Activated CD4-positive, alpha-beta memory T cell treated with anti-CD3 and anti-CD28 coated beads, Interleukin-2, amount 10 ng/mL, durations not matched to agents 7 days and 5 days (primary cell): ENCODE results near the gene PSME3IP1. TPM values are rescaled to one million over a fixed set of nuclear protein-coding genes. Genes with fewer than 3 reads are reported as not detected.
"Not testable (repeated sequence)": the region's sequence is repeated elsewhere in the genome, so short reads cannot be mapped to it uniquely, and the experiment has no call there.

ENCODE experiments used
- CTCF ChIA-PET: fragments of 350-600 bp; sonication (Branson Sonifier 250); formaldehyde crosslinking; loops from one replicate; lab custom pipeline; 2021; ENCODE audit warnings: antibody characterized with exemption, inconsistent platforms; lab: Charles Lee
- POLR2A ChIA-PET: fragments of 350-600 bp; sonication (Branson Sonifier 250); formaldehyde crosslinking; loops from one replicate; lab custom pipeline; 2021; ENCODE audit warnings: antibody characterized with exemption; lab: Charles Lee
- DNase-seq: peaks from one replicate; pipeline ENCODE4 v3.0.0-alpha.2; 2020
- H3K27ac Mint-ChIP-seq: one replicate; pipeline ENCODE4 v1.8.0; 2021; ENCODE audit warnings: mild to moderate bottlenecking, mixed read lengths
- H3K27me3 Mint-ChIP-seq: one replicate; pipeline ENCODE4 v1.8.0; 2021; ENCODE audit warnings: mixed read lengths
- H3K36me3 Mint-ChIP-seq: one replicate; pipeline ENCODE4 v1.8.0; 2021; ENCODE audit warnings: low read depth, mixed read lengths
- H3K4me1 Mint-ChIP-seq: one replicate; pipeline ENCODE4 v1.8.0; 2021; ENCODE audit warnings: mixed read lengths
- H3K4me3 Mint-ChIP-seq: one replicate; pipeline ENCODE4 v1.8.0; 2021; ENCODE audit warnings: mild to moderate bottlenecking, mixed read lengths
- H3K9me3 Mint-ChIP-seq: one replicate; pipeline ENCODE4 v1.8.0; 2021; ENCODE audit warnings: mixed read lengths
- total RNA-seq, 2 experiments: library from RNA; stranded (reverse); gene quantifications; one replicate each; pipeline ENCODE4 v1.2.3, GENCODE V29; 2021

Gene PSME3IP1
- total RNA-seq, 2 experiments from 2014 or later = 112 to 115 TPM

DNA sequence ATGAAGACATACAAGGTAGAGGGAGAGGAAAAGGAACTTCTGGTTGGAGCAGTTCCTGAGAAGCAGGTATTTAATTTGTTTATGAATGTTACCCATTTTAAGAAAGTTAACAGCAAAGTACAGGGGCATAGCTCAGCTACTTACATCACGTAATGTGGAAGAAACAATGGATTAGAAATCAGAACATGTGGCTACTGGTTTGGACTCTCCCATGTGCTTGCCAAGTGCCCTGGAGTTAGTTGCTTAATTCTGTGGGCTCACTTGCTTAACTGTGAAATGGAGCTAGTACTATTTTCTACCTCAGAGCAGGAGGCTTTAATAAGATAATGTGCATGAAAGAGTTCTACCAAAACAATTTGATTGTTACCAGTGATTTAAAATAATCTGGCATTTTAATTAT is 27.6 kb upstream of the PSME3IP1 start:
- H3K36me3 Mint-ChIP-seq = peaks cover 80% of the 10 kb centered on the region
- ChIA-PET POLR2A (no interaction called here), CTCF (interaction anchor here (1.2 kb wide), 1 partner anchor 10 kb away, joined by 3 read pairs; no protein-coding TSS in a partner anchor)
- H3K4me3 Mint-ChIP-seq = no peak overlapping the region
- no peak overlapping the region for H3K27ac Mint-ChIP-seq
- H3K27me3 Mint-ChIP-seq = no peaks in the 10 kb centered on the region
- peaks cover 29% of the 10 kb centered on the region for H3K9me3 Mint-ChIP-seq
- no peaks in the 10 kb centered on the region for H3K4me1 Mint-ChIP-seq
- DNase-seq = no peak

DNA sequence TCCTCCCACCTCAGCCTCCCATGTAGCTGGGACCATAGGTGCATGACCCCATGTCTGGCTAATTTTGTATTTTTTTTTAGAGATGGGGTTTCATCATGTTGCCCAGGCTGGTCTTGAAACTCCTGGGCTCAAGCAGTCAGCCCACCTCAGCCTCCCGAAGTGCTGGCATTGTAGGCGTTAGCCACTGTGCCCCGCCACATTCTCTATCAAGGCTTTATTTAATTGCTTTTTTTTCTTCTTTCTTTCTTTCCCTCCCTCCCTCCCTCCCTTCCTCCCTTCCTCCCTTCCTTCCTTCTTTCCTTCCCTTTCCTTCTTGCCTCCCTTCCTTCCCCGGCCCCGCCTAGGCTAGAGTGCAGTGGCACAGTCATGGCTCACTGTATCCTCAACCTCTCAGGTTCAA is 23.9 kb upstream of the PSME3IP1 start:
- ChIA-PET CTCF (no interaction called here), POLR2A (no interaction called here)
- H3K9me3 Mint-ChIP-seq = peaks cover 4% of the 10 kb centered on the region
- H3K27ac Mint-ChIP-seq = no peak overlapping the region
- H3K4me3 Mint-ChIP-seq = no peak overlapping the region
- no peaks in the 10 kb centered on the region for H3K4me1 Mint-ChIP-seq
- peaks cover 66% of the 10 kb centered on the region for H3K36me3 Mint-ChIP-seq
- no peak for DNase-seq
- no peaks in the 10 kb centered on the region for H3K27me3 Mint-ChIP-seq

DNA sequence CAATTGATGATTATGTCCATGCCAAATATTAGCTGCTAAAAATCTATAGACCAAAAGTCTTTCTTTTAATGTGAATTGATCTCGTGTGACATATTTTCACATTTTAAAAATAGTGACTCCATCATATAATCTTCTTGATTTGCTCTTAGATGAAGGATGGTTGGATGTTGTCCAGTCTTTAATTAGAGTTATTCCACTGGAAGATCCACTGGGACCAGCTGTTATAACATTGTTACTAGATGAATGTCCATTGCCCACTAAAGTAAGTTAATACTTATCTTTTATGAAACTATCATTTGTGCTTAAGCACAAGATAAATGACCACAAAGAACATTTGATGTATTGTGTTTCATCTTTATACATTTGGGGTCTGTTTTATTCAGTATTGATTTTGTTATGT is 23.1 kb upstream of the PSME3IP1 start:
- Mint-ChIP-seq H3K27me3 (no peaks in the 10 kb centered on the region), H3K4me3 (no peak overlapping the region), H3K36me3 (peaks cover 61% of the 10 kb centered on the region), H3K9me3 (no peaks in the 10 kb centered on the region), H3K27ac (no peak overlapping the region), H3K4me1 (no peaks in the 10 kb centered on the region)
- ChIA-PET CTCF (no interaction called here), POLR2A (no interaction called here)
- no peak for DNase-seq

DNA sequence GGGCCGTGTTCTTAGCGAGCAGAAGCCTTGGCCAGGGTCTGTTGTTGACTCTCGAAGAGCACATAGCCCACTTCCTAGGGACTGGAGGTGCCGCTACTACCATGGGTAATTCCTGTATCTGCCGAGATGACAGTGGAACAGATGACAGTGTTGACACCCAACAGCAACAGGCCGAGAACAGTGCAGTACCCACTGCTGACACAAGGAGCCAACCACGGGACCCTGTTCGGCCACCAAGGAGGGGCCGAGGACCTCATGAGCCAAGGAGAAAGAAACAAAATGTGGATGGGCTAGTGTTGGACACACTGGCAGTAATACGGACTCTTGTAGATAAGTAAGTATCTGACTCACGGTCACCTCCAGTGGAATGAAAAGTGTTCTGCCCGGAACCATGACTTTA is 18.8 kb upstream of the PSME3IP1 start:
- H3K9me3 Mint-ChIP-seq = no peaks in the 10 kb centered on the region
- H3K4me3 Mint-ChIP-seq = no peak overlapping the region
- peaks cover 33% of the 10 kb centered on the region for H3K36me3 Mint-ChIP-seq
- H3K4me1 Mint-ChIP-seq = no peaks in the 10 kb centered on the region
- ChIA-PET POLR2A (no interaction called here), CTCF (interaction anchor here (1.3 kb wide), 1 partner anchor 9 kb away, joined by 3 read pairs; no protein-coding TSS in a partner anchor)
- H3K27ac Mint-ChIP-seq = no peak overlapping the region
- DNase-seq = no peak
- no peaks in the 10 kb centered on the region for H3K27me3 Mint-ChIP-seq

DNA sequence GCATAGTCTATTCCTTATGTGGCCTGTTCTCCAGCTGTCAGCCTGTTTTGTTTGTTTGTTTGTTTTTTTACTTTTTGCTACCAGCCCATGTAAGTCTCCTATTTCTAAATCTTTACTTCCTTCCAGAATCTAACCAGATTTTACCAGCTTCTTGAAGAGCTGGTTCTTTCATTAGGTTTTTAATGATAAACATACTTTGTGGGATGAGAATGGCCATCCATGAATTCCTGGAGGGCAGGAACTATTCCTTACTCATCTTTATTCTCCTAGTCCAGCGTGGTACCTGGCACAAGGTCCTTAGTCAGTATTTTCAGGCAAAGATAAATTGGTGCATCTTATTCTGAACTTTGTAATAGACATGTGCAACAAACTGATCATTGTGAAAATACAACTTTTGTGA is 17.6 kb upstream of the PSME3IP1 start:
- POLR2A ChIA-PET = interaction anchor here (0.9 kb wide), 1 partner anchor 16 kb away, joined by 3 read pairs; no protein-coding TSS in a partner anchor
- CTCF ChIA-PET = interaction anchor here (1.3 kb wide), 1 partner anchor 10 kb away, joined by 3 read pairs; no protein-coding TSS in a partner anchor
- H3K4me3 Mint-ChIP-seq = no peak overlapping the region
- no peaks in the 10 kb centered on the region for H3K9me3 Mint-ChIP-seq
- H3K27ac Mint-ChIP-seq = no peak overlapping the region
- no peaks in the 10 kb centered on the region for H3K4me1 Mint-ChIP-seq
- peaks cover 28% of the 10 kb centered on the region for H3K36me3 Mint-ChIP-seq
- H3K27me3 Mint-ChIP-seq = no peaks in the 10 kb centered on the region
- no peak for DNase-seq

DNA sequence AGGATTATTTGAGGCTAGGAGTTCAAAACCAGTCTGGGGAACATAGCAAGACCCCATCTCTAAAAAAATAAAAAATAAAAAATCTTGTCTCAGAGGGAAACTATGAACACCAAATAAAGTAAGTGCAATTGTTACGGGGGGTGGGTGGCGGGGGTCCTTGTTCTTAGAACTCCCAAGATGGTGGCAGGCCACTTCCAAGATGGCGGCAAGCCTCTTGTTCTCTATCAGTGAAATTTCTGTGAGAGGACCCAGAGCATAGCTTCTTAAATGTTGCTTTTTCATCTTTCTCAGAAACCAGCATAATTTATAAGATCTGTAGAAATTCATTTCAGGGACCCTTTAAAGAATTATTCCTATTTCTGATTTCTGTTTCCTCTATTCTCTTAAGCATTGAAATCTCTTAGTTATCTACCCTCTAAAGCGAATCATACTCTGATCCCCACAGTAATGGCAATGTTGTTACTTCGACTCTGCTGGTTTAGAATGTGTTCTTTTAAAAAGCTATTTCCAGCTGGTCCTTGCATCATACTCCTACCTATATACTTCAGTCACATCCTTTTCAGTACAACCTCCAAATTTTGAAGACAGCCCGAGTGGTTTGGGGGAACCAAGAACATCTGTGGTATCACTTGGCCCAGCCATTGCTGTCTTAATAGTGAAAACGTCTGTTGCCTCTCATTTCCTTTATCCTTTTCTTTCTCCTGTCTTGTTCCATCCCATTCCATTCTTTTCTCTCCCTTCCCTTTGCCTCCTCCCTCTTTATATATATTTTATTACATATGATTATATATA is 16.5 kb upstream of the PSME3IP1 start:
- Mint-ChIP-seq H3K36me3 (peaks cover 20% of the 10 kb centered on the region), H3K4me1 (no peaks in the 10 kb centered on the region), H3K27me3 (no peaks in the 10 kb centered on the region), H3K4me3 (no peak overlapping the region), H3K27ac (no peak overlapping the region), H3K9me3 (no peaks in the 10 kb centered on the region)
- no peak for DNase-seq
- CTCF ChIA-PET = no interaction called here
- POLR2A ChIA-PET = no interaction called here

DNA sequence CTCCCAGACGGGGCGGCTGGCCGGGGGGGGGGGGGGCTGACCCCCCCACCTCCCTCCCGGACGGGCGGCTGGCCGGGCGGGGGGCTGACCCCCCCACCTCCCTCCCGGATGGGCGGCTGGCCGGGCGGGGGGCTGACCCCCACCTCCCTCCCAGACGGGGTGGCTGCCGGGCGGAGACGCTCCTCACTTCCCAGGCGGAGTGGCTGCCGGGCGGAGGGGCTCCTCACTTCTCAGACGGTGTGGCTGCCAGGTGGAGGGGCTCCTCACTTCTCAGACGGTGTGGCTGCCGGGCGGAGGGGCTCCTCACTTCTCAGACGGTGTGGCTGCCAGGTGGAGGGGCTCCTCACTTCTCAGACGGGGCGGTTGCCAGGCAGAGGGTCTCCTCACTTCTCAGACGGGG is 15.1 kb upstream of the PSME3IP1 start:
- H3K9me3 Mint-ChIP-seq, CTCF ChIA-PET, H3K4me1 Mint-ChIP-seq, DNase-seq, H3K27me3 Mint-ChIP-seq, H3K27ac Mint-ChIP-seq, H3K4me3 Mint-ChIP-seq, POLR2A ChIA-PET: not testable (repeated sequence)
- H3K36me3 Mint-ChIP-seq = peaks cover 25% of the 10 kb centered on the region

DNA sequence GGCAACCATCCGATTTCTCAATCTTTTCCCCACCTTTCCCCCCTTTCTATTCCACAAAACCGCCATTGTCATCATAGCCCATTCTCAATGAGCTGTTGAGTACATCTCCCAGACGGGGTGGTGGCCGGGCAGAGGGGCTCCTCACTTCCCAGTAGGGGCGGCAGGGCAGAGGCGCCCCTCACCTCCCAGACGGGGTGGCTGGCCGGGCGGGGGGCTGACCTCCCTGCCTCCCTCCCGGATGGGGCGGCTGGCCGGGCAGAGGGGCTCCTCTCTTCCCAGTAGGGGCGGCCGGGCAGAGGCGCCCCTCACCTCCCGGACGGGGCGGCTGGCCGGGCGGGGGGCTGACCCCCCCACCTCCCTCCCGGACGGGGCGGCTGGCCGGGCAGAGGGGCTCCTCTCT is 14.5 kb upstream of the PSME3IP1 start:
- H3K27me3 Mint-ChIP-seq, H3K4me3 Mint-ChIP-seq, H3K9me3 Mint-ChIP-seq, CTCF ChIA-PET, H3K4me1 Mint-ChIP-seq, H3K27ac Mint-ChIP-seq, POLR2A ChIA-PET, DNase-seq: not testable (repeated sequence)
- H3K36me3 Mint-ChIP-seq = peaks cover 19% of the 10 kb centered on the region

DNA sequence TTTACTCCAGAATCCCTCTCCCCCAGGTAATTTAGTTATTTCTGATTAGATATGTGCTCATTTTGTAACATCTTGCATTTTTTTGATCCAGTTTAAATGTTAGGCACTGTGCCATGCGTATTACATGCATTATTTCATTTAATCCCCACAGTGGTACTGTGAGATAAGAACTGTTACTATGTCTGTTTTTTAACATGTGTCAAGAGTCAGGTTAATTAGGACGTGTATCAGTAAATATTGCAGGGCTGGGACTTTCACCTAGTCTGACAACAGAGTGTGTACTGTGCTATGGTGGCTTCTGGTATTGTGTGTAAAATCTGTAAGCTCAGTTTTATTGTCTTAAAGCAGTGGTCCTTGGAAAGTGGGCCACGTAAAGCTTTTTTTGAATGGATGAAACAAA is 10.9 kb upstream of the PSME3IP1 start:
- no peak overlapping the region for H3K4me3 Mint-ChIP-seq
- H3K4me1 Mint-ChIP-seq = peaks cover 10% of the 10 kb centered on the region
- H3K27me3 Mint-ChIP-seq = no peaks in the 10 kb centered on the region
- ChIA-PET CTCF (interaction anchor here (0.6 kb wide), 1 partner anchor 358 kb away, joined by 3 read pairs; no protein-coding TSS in a partner anchor), POLR2A (no interaction called here)
- no peaks in the 10 kb centered on the region for H3K9me3 Mint-ChIP-seq
- DNase-seq = no peak
- H3K36me3 Mint-ChIP-seq = peaks cover 8% of the 10 kb centered on the region
- H3K27ac Mint-ChIP-seq = no peak overlapping the region

DNA sequence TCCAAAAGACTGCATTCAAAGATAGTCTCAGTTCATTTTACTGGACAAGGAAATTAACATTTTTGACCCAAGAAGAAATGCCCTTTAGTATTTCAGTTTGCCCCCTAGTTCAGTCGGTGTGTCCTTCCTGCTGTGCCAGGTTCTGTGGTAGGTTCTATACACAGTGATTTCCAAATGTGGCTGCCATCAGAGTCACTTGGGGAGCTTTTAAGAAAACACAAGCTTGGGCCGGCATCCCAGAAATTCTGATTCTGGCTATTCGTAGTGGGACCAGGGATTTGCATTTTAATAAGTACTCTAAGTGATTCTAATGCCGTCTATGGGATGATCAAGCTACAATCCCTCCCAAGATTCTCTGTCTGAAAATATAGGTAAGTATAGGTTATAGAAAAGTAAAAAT is 10.4 kb upstream of the PSME3IP1 start:
- ChIA-PET CTCF (interaction anchor here (0.6 kb wide), 2 partner anchors 358 to 725 kb away, joined by 3 read pairs; no protein-coding TSS in a partner anchor), POLR2A (no interaction called here)
- no peak for DNase-seq
- Mint-ChIP-seq H3K27me3 (no peaks in the 10 kb centered on the region), H3K36me3 (peaks cover 8% of the 10 kb centered on the region), H3K9me3 (no peaks in the 10 kb centered on the region), H3K4me3 (no peak overlapping the region), H3K27ac (no peak overlapping the region), H3K4me1 (peaks cover 10% of the 10 kb centered on the region)

DNA sequence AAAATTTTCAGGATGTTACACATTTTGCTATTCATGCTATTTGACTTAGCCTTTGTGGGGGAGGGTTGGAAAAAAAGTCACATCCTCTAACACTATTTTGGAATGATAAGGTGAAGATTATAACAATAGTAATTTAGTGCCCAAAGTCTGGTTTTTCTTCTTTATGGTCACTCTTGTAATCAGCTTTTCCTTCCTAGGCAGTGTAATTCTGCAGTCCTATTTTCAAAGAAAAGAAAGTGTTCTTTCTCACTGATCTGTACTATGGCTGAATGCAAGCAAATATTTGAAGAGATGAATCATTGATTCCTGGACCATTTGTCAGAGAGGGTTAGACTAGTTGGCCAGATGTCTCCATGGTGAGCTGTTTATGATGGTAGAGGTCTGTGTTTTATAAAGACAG is 8.7 kb upstream of the PSME3IP1 start:
- Mint-ChIP-seq H3K4me1 (peaks cover 13% of the 10 kb centered on the region), H3K27me3 (no peaks in the 10 kb centered on the region), H3K9me3 (no peaks in the 10 kb centered on the region), H3K36me3 (peaks cover 10% of the 10 kb centered on the region), H3K4me3 (no peak overlapping the region), H3K27ac (no peak overlapping the region)
- ChIA-PET POLR2A (no interaction called here), CTCF (no interaction called here)
- DNase-seq = no peak

DNA sequence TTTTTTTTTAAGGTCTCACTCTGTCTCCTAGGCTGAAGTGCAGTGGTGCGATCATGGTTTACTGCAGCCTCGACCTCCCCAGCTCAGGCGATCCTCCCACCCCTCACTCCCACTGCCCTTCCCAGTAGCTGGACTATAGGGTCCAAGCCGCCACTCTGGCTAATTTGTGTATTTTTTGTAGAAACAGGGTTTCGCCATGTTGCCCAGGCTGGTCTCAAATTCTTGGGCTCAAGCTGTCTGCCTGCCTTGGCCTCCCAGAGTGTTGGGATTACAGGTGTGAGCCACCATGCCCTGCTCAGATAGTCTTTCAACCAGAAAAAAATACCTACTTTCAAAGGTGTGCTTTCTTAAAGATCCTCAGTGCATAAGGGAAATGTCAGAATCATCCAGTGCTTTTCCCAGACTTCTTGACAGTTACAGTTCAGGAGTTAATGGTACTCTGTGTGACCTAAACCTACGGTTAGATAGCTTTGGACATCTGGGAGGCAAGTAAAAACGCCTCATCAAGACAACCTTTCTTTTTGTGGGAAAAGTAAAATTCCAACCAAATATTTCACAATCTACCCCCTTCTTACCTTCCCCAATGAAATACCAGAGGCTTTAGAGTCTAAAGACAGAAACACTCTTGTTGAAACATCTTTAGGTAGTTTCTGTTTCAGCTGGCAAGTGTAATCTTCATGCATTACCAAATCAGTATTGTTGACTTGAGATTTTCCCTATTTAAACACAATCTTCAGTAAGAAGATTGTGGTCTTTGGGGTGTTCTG is 7.1 kb upstream of the PSME3IP1 start:
- Mint-ChIP-seq H3K27me3 (no peaks in the 10 kb centered on the region), H3K9me3 (no peaks in the 10 kb centered on the region), H3K36me3 (peaks cover 13% of the 10 kb centered on the region), H3K4me3 (no peak overlapping the region), H3K4me1 (peaks cover 20% of the 10 kb centered on the region), H3K27ac (no peak overlapping the region)
- CTCF ChIA-PET = no interaction called here
- POLR2A ChIA-PET = no interaction called here
- DNase-seq = no peak

DNA sequence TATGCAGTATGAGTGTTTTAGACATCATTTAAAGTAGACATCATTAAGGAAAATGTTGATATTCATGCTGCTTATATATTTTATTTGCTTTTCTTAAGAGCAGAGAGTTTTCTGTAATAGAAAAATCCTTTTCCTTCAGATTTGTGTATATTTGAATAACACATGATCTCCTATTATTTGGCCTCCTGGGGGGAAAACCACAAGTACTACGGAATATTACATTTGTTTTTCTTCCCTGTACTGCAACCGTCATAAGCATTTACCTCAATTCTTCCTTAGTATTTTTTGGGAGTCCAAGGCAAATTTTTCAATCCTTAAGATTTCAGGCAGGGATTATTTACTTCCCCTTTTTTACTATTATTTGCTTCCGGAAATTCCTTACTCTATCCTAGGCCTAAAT is 6.3 kb upstream of the PSME3IP1 start:
- no peaks in the 10 kb centered on the region for H3K9me3 Mint-ChIP-seq
- no peak overlapping the region for H3K4me3 Mint-ChIP-seq
- DNase-seq = no peak
- H3K27me3 Mint-ChIP-seq = no peaks in the 10 kb centered on the region
- H3K4me1 Mint-ChIP-seq = peaks cover 28% of the 10 kb centered on the region
- CTCF ChIA-PET = no interaction called here
- POLR2A ChIA-PET = no interaction called here
- H3K27ac Mint-ChIP-seq = no peak overlapping the region
- peaks cover 13% of the 10 kb centered on the region for H3K36me3 Mint-ChIP-seq
